NCI-H748 (cell line): Measurements from ENCODE around the gene PRMT3.
"Not testable (repeated sequence)": the region's sequence is repeated elsewhere in the genome, so short reads cannot be mapped to it uniquely, and the experiment has no call there.

Experiments
- DNase-seq: peaks from one replicate; lab custom pipeline; 2025; ENCODE audit not compliant: unreplicated experiment; lab: John Stamatoyannopoulos, UW

PRMT3 gene

DNA sequence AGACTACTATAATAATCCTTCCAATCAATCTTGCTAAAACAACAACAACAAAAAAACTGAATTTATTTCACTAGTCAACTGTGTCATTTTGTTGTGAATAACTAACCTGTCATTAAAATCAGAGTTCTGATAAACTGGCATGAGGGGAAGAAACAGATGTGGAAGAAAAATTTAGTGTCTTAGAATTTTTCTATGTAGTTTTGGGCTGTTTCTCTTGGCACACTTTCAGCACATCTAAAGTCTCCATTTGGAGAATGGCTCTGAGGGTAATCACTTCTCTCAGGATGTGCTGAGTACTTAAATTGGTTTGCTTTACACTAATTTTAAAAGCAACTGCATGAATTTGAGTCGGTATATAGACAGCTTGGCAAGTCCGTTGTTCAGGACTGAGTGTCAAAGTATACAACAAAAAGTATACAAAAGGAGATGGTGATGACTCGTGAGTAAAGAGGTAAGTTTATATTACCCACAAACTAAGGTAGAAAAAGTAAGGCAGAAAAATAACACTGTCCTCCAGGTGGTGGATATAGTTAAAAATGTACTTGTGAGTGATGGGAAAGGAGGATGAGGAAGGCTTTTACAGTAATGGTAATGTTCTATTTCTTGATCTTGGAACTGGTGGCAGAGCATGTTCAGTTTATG lies 13.8 kb upstream of the PRMT3 start:
- no peak for DNase-seq

DNA sequence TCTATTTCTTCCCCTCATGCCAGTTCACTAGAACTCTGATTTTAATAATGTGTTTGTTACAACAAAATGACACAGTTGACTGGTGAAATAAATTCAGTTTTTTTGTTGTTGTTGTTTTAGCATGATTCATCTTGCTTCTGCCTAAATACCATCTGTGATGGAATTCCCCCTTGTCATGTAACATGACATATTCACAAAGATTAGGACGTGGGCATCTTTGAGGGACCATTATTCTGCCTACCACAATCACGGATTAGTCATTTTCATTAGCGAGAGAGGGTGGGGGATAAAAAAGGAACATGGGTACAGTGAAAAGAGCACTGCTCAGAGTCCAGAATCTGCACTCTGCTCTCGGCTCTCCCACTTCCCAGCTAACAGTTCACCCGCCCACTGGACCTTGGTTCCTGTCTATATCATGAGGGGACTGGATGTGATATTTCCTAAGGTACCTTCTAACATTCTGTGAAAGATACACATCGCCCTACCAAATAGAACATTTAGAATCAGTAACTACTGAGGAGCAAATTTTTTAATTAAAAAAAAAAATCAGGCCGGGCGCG lies 12.7 kb upstream of the PRMT3 start:
- no peak for DNase-seq

DNA sequence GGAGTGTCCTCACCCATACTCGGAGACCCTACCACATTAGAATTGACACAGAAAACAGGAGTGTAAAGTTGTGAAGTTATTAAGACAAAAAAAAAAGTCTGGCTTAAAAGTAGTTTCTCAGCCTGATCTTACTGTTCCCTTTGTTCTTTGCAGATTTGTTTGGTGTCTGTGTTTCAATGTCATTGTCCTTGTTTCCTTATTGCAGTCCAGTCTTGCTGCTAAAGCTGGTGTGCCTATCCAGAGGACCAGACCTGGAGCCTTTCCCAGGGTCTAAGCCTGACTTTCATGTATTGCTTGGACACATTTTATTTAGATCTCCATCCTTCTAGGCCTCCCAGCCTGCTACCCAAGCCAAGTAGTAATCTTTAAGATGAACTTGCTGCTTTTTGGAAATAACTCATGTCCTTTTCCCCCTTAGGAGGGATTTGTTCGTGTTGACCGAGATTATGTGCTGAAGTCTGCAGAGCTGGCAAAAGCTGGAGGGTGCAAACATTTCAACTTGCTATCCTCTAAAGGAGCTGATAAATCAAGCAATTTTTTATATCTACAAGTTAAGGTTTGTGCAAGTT lies 11.3 kb upstream of the PRMT3 start:
- DNase-seq: no peak

- DNase-seq: not testable (repeated sequence)
Observed at GRCh38 chr11:20385996-20386395, 1.5 kb upstream of the PRMT3 start.

- DNase-seq: peak; percentile 23
Observed at GRCh38 chr11:20388096-20389055, 860 bp downstream of the PRMT3 start.

DNA sequence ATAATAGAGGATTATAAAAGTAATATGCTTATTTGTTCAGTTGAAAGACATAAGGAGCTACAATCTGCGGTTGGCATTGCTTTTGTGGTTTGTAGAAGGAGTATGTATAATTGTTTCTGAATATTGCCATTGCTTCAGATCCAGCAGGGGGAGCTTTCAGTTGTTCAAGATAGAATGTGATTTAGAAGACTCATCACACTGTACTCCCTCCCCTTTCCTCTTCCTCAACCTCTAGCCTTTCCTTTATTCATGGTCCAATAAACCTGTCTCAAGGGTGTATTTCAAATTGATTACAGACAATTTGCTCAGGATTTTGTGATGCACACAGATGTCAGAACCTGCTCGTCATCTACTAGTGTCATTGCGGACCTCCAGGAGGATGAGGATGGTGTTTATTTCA lies 9.8 kb downstream of the PRMT3 start:
- peak; percentile 75 for DNase-seq

DNA sequence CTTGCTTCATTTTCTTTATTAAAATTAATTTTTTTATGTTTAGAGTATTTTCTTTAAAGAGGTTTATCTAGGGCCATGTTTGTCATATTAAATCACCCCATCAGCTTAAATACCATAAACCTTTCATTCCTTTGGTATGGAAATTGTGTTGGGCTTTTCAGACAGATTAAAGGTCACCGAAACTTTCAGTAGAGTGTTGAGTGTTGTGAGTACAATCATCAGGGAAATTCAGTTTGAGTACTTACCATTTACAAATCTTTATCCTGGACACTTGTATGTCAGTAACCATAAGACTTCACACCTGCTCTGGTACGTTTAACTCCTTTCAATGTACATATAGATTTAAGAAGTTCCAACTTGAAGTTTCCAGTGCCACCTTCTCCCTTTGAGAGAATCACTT lies 12.0 kb downstream of the PRMT3 start:
- no peak for DNase-seq

DNA sequence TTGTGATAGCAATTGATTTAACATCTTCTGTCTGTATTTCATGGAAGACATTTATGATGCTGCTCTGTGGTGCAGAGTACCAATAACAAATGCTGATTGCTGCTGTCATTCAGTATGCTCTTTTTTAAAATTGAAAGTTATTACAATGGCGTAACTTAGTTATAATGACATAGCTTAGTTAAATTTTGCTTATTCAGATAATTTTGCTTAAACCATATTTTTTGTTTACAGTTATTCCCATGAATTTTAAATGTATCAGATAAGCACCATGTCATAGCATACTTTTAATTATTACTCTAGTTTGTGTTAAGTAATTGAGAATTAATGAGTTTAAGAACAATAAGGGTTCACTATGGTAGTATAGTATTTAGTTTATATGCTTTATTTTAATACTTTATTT lies 15.5 kb downstream of the PRMT3 start:
- no peak for DNase-seq

- no peak for DNase-seq
Observed at GRCh38 chr11:20406484-20406883, 19.0 kb downstream of the PRMT3 start.

DNA sequence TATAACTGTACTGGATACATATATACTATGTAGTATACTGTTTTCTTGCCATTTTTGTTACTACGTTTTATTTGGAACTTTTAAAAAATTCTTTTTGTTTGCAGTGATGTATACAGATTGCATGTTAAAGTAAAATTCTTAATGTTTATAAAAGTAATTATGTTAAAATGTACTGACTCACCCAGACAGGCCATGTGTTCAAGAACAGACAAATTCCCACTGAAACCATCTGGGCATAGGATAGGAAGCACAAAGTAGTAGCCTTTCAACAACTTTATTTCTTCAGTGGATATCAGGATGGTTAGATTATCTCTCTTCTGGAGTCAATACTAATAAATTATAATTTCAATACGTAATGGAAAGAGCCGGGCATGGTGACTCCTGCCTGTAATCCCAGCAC lies 19.8 kb downstream of the PRMT3 start:
- no peak for DNase-seq

GRCh38 chr11:20415432-20415831 lies 27.9 kb downstream of the PRMT3 start:
- no peak for DNase-seq

GRCh38 chr11:20417771-20418170 lies 30.3 kb downstream of the PRMT3 start:
- DNase-seq: no peak

DNA sequence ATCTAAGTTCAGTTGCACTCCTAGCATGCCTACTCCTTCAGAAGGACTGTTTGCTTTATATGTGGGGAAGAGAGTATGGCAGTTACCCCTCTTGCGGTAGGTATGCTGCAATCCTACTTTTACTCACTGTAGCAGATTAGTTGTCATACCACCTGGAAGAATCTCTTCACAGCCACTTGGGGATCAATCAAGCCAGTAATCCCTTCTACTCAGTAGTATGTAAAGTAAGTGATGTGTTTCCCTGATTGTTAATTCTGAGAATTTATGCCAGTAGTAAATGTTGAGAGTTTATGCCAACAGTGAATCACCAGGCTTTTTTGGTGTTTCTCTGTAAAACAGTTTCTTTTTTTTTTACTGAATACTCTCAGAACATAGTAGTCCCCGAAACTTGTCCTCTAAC lies 34.4 kb downstream of the PRMT3 start:
- no peak for DNase-seq

- no peak for DNase-seq
Observed at GRCh38 chr11:20429216-20429615, 41.7 kb downstream of the PRMT3 start.

DNA sequence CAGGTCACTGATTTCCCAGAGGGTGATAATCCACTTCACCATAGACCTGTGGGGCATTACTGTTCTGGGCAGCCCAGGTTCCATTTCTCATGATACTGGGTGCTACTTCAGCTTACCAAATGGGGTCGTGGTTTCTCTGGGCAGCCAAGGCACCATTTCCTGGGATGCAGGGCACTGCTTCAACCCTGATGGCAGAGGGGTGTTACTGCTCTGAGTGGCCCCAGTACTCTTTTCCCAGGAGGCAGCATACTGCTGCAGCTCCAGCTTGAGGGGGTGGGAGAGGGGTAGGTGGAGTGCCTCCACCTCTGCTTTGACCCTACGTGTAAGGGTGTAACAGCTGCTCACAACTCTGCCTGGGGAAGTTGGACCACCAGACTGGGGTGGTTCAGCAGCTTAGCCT lies 51.1 kb downstream of the PRMT3 start:
- no peak for DNase-seq

DNA sequence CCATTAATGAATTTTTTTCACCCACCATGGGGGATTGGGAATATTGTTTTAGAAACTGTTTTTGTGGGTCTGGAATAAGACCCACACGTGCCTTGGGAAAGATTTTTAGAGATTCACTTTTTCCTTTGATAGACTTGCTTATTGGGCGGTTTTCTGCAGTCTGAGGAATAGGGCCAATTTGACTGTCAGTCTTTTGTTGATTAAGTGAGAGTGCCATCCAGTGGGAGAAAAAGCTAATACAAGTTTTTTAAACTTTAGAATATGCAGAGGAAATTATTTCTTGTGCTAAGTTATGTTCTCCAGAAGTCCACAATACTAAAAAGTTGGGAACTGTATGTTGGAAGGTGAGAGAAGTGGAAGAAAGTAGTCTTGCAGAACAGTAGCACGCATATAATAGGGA lies 56.1 kb downstream of the PRMT3 start:
- peak; percentile 29 for DNase-seq

DNA sequence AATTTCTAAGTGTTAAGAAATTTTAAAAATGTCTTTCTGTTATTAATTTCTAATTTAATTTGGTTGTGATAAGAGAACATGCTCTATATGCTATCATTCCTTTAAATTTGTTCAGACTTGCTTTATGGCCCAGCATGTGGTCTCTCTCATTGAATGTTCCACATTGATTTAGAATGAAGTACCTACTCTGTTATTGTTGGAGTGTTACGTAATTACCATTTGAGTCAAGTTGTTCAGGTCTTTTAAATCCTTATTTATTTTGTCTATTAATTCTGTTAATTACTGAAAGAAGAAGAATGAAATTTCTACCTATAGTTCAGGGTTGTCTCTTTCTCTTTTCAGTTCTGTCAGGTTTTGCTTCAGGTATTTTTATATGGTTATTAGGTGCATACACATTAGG lies 57.0 kb downstream of the PRMT3 start:
- peak; percentile 59 for DNase-seq

- DNase-seq: no peak
Observed at GRCh38 chr11:20448834-20449233, 61.3 kb downstream of the PRMT3 start.

DNA sequence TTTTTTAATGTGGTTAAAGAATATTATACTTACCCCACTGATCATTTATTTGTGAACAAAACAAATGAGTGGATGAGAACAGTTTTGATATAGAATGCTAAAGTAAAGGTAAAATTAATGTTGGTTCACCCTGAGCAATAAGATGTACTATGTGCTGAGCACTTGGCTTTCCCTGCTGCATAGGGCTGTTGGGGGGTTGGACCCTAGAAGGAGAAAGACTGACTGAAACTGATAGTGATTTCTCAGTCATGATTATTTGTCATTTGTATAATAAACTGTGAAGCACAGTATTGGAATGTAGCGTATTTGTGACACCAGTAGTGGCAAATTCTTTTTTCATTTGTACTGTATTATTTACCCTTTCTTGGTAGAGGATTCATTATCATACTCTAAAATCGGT lies 63.3 kb downstream of the PRMT3 start:
- no peak for DNase-seq

DNA sequence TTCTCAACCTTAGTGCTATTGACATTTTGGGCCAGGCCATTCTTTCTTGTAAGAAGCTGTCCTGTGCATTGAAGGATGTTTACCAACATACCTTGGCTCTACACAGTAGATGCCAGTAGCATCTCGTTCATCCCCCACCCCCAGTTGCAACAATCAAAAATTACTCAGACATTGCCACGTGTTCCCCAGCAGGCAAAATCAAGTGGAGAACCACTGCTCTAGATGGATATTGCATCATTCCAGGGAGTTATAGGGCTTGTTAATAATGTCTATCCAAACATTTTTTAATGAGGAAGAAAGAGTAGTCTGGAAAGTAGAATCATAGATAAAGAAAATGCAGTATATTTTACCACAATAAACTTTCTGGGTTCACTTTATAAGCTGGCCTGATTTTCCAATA lies 64.1 kb downstream of the PRMT3 start:
- no peak for DNase-seq

GRCh38 chr11:20452585-20452984 lies 65.1 kb downstream of the PRMT3 start:
- DNase-seq: peak; percentile 55
